Neural progenitor cell (in vitro differentiated cells): Measurements from ENCODE around the gene MMP1. TPM values are rescaled to one million over a fixed set of nuclear protein-coding genes. Genes with fewer than 3 reads are reported as not detected.

Experiments used
- DNase-seq: peaks from one replicate; pipeline ENCODE4 v3.0.0-alpha.2; 2016; ENCODE audit warnings: low spot score
- H2AFZ ChIP-seq: fragments of 200-600 bp; sonication (generic); replicated peaks from 2 replicates; pipeline ENCODE4 v1.6.1; 2016; ENCODE audit warnings: antibody characterized with exemption
- H3F3A ChIP-seq: fragments of 200-600 bp; sonication (generic); 2 replicates; pipeline ENCODE4 v1.6.1; 2016; ENCODE audit warnings: antibody characterized with exemption, low read depth
- H3K27ac ChIP-seq: fragments of 200-600 bp; sonication (generic); 2 replicates; pipeline ENCODE4 v1.5.1; 2016; ENCODE audit warnings: mild to moderate bottlenecking
- H3K27me3 ChIP-seq: fragments of 200-600 bp; sonication (generic); 2 replicates; pipeline ENCODE4 v1.6.1; 2016; ENCODE audit warnings: mild to moderate bottlenecking, moderate library complexity
- H3K36me3 ChIP-seq: fragments of 200-600 bp; sonication (generic); 2 replicates; pipeline ENCODE4 v1.5.1; 2016
- H3K4me1 ChIP-seq: fragments of 200-600 bp; sonication (generic); 2 replicates; pipeline ENCODE4 v1.6.1; 2016; ENCODE audit warnings: mixed run types
- H3K4me2 ChIP-seq: fragments of 200-600 bp; sonication (generic); 2 replicates; pipeline ENCODE4 v1.6.1; 2016
- H3K4me3 ChIP-seq: fragments of 200-600 bp; sonication (generic); 2 replicates; pipeline ENCODE4 v1.5.1; 2016
- H3K79me2 ChIP-seq: fragments of 200-600 bp; sonication (generic); 2 replicates; pipeline ENCODE4 v1.6.1; 2016; ENCODE audit warnings: low read depth
- H3K9ac ChIP-seq: fragments of 200-600 bp; sonication (generic); 2 replicates; pipeline ENCODE4 v1.6.1; 2016
- H3K9me3 ChIP-seq: fragments of 200-600 bp; sonication (generic); 2 replicates; pipeline ENCODE4 v1.5.1; 2016; ENCODE audit warnings: low read depth
- H4K20me1 ChIP-seq: fragments of 200-600 bp; sonication (generic); 2 replicates; pipeline ENCODE4 v1.6.1; 2016; ENCODE audit warnings: low read depth
- H3K27ac Mint-ChIP-seq: 3 replicates; pipeline ENCODE4 v1.8.0; 2021; ENCODE audit warnings: mixed read lengths
- H3K27me3 Mint-ChIP-seq: 2 replicates; pipeline ENCODE4 v1.8.0; 2022; ENCODE audit warnings: low read depth, mild to moderate bottlenecking, inconsistent platforms, moderate library complexity, mixed read lengths; ENCODE audit not compliant: insufficient read depth
- H3K36me3 Mint-ChIP-seq: 3 replicates; pipeline ENCODE4 v1.8.0; 2021; ENCODE audit warnings: mixed read lengths
- H3K4me1 Mint-ChIP-seq: 3 replicates; pipeline ENCODE4 v1.8.0; 2021; ENCODE audit warnings: mixed read lengths
- H3K4me3 Mint-ChIP-seq: 3 replicates; pipeline ENCODE4 v1.8.0; 2021; ENCODE audit warnings: mild to moderate bottlenecking, moderate library complexity, mixed read lengths
- H3K9me3 Mint-ChIP-seq: 3 replicates; pipeline ENCODE4 v1.8.0; 2020; ENCODE audit warnings: mixed read lengths
- CTCF ChIP-seq: fragments of 200-600 bp; sonication (generic); IDR thresholded peaks from 2 replicates; pipeline ENCODE4 v1.5.1; 2017; ENCODE audit warnings: antibody characterized with exemption, mild to moderate bottlenecking
- EZH2 ChIP-seq: fragments of 200-600 bp; sonication (generic); IDR thresholded peaks from 2 replicates; pipeline ENCODE4 v1.6.1; 2017; ENCODE audit warnings: antibody characterized with exemption, mild to moderate bottlenecking, moderate library complexity
- EZH2phosphoT487 ChIP-seq: fragments of 200-600 bp; sonication (generic); IDR thresholded peaks from 2 replicates; pipeline ENCODE4 v1.6.1; 2017; ENCODE audit warnings: antibody characterized with exemption
- total RNA-seq: library from RNA; depleted of rRNA; stranded (reverse); fragments of >200 nt; gene quantifications from 2 replicates; pipeline ENCODE4 v1.2.3, GENCODE V29; 2015; ENCODE audit warnings: low replicate concordance

The MMP1 gene
- total RNA-seq, 1 donor from 2014 or later, result not detected

- no peak overlapping the region for H3K27ac Mint-ChIP-seq
- H3K9me3 ChIP-seq, result no peaks in the 10 kb centered on the region
- no peaks in the 10 kb centered on the region for H3K36me3 ChIP-seq
- H3K27me3 Mint-ChIP-seq, result peaks cover 3% of the 10 kb centered on the region
- peaks cover 13% of the 10 kb centered on the region for H3K4me1 Mint-ChIP-seq
- no peaks in the 10 kb centered on the region for H3K9me3 Mint-ChIP-seq
- no peak overlapping the region for H3K4me2 ChIP-seq
- H3K27ac ChIP-seq, result no peak overlapping the region
- H3K27me3 ChIP-seq, result peaks cover 8% of the 10 kb centered on the region
- no peak overlapping the region for H3K9ac ChIP-seq
- H3K4me1 ChIP-seq, result peaks cover 10% of the 10 kb centered on the region
- no peaks in the 10 kb centered on the region for H4K20me1 ChIP-seq
- H2AFZ ChIP-seq, result no peak overlapping the region
- DNase-seq, result no peak
- H3K36me3 Mint-ChIP-seq, result no peaks in the 10 kb centered on the region
- no peaks in the 10 kb centered on the region for H3K79me2 ChIP-seq
- H3K4me3 ChIP-seq, result no peak overlapping the region
- TF ChIP-seq CTCF (no peak), EZH2phosphoT487 (no peak), EZH2 (no peak)
- H3K4me3 Mint-ChIP-seq, result no peak overlapping the region
- H3F3A ChIP-seq, result no peaks in the 10 kb centered on the region
These were observed 34.7 kb upstream of the MMP1 start for GRCh38 chr11:102832612-102833011.

- peaks cover 13% of the 10 kb centered on the region for H3K4me1 Mint-ChIP-seq
- no peaks in the 10 kb centered on the region for H3K9me3 ChIP-seq
- no peaks in the 10 kb centered on the region for H3F3A ChIP-seq
- peaks cover 8% of the 10 kb centered on the region for H3K27me3 ChIP-seq
- TF ChIP-seq EZH2phosphoT487 (no peak), CTCF (peak; percentile 63)
- H3K4me3 Mint-ChIP-seq, result no peak overlapping the region
- no peaks in the 10 kb centered on the region for H3K36me3 ChIP-seq
- H3K9ac ChIP-seq, result no peak overlapping the region
- DNase-seq, result peak; percentile 69
- no peak overlapping the region for H3K4me3 ChIP-seq
- H3K27me3 Mint-ChIP-seq, result peaks cover 3% of the 10 kb centered on the region
- peaks cover 10% of the 10 kb centered on the region for H3K4me1 ChIP-seq
- no peak overlapping the region for H3K27ac Mint-ChIP-seq
- no peaks in the 10 kb centered on the region for H3K36me3 Mint-ChIP-seq
- H3K79me2 ChIP-seq, result no peaks in the 10 kb centered on the region
- peak overlapping the region; percentile 38 for H3K4me2 ChIP-seq
- H4K20me1 ChIP-seq, result no peaks in the 10 kb centered on the region
- peak overlapping the region; percentile 95 for H2AFZ ChIP-seq
- H3K9me3 Mint-ChIP-seq, result peaks cover 4% of the 10 kb centered on the region
- H3K27ac ChIP-seq, result no peak overlapping the region
These were observed 33.8 kb upstream of the MMP1 start for GRCh38 chr11:102831489-102832440.

GRCh38 chr11:102831128-102831488, 33.1 kb upstream of the MMP1 start:
- Histone ChIP-seq H3K9me3 (no peaks in the 10 kb centered on the region), H3K4me3 (no peak overlapping the region), H3K4me2 (peak overlapping the region; percentile 38), H3K4me1 (peaks cover 5% of the 10 kb centered on the region), H4K20me1 (no peaks in the 10 kb centered on the region), H3F3A (no peaks in the 10 kb centered on the region), H3K79me2 (no peaks in the 10 kb centered on the region), H2AFZ (no peak overlapping the region), H3K36me3 (no peaks in the 10 kb centered on the region), H3K9ac (no peak overlapping the region), H3K27me3 (peaks cover 8% of the 10 kb centered on the region), H3K27ac (no peak overlapping the region)
- Mint-ChIP-seq H3K4me1 (peaks cover 6% of the 10 kb centered on the region), H3K36me3 (no peaks in the 10 kb centered on the region), H3K27me3 (peaks cover 3% of the 10 kb centered on the region), H3K27ac (no peak overlapping the region), H3K9me3 (peaks cover 7% of the 10 kb centered on the region), H3K4me3 (no peak overlapping the region)
- TF ChIP-seq EZH2phosphoT487 (no peak), CTCF (no peak), EZH2 (no peak)
- DNase-seq, result no peak
